Measurements from ENCODE around the gene PLEKHA5.
"Not testable (repeated sequence)": the region's sequence is repeated elsewhere in the genome, so short reads cannot be mapped to it uniquely, and the experiment has no call there.

Gene PLEKHA5

GRCh38 chr12:19203013-19203412 lies 73.5 kb downstream of the PLEKHA5 start:
- no peak for DNase-seq

- no peak for DNase-seq
These were observed 74.3 kb downstream of the PLEKHA5 start for GRCh38 chr12:19203539-19204506.

GRCh38 chr12:19205120-19205519 lies 75.6 kb downstream of the PLEKHA5 start:
- no peak for DNase-seq

- DNase-seq = no peak
These were observed 77.1 kb downstream of the PLEKHA5 start for GRCh38 chr12:19206493-19207077.

GRCh38 chr12:19208456-19208855 lies 78.9 kb downstream of the PLEKHA5 start:
- DNase-seq = no peak

GRCh38 chr12:19209661-19210060 lies 80.1 kb downstream of the PLEKHA5 start:
- no peak for DNase-seq

GRCh38 chr12:19211802-19212201 lies 82.3 kb downstream of the PLEKHA5 start:
- no peak for DNase-seq

GRCh38 chr12:19212245-19212644 lies 82.7 kb downstream of the PLEKHA5 start:
- DNase-seq = no peak

- no peak for DNase-seq
These were observed 84.5 kb downstream of the PLEKHA5 start for GRCh38 chr12:19214020-19214419.

GRCh38 chr12:19215115-19215514 lies 85.6 kb downstream of the PLEKHA5 start:
- DNase-seq = no peak

GRCh38 chr12:19217446-19217845 lies 87.9 kb downstream of the PLEKHA5 start:
- DNase-seq = no peak

- peak; percentile 55 for DNase-seq
These were observed 90.7 kb downstream of the PLEKHA5 start for GRCh38 chr12:19220205-19220604.

- peak; percentile 53 for DNase-seq
These were observed 91.4 kb downstream of the PLEKHA5 start for GRCh38 chr12:19220852-19221466.

- no peak for DNase-seq
These were observed 93.0 kb downstream of the PLEKHA5 start for GRCh38 chr12:19222558-19222957.

- peak; percentile 20 for DNase-seq
These were observed 93.5 kb downstream of the PLEKHA5 start for GRCh38 chr12:19223018-19223417.

GRCh38 chr12:19223695-19224094 lies 94.2 kb downstream of the PLEKHA5 start:
- peak; percentile 21 for DNase-seq

- DNase-seq = no peak
These were observed 95.2 kb downstream of the PLEKHA5 start for GRCh38 chr12:19224746-19225145.

GRCh38 chr12:19227190-19227879 lies 97.8 kb downstream of the PLEKHA5 start:
- DNase-seq = no peak

- DNase-seq = no peak
These were observed 98.3 kb downstream of the PLEKHA5 start for GRCh38 chr12:19227880-19228210.

- DNase-seq = not testable (repeated sequence)
These were observed 99.5 kb downstream of the PLEKHA5 start for GRCh38 chr12:19229021-19229420.

GRCh38 chr12:19230299-19230866 lies 100.8 kb downstream of the PLEKHA5 start:
- no peak for DNase-seq

GRCh38 chr12:19230896-19231295 lies 101.4 kb downstream of the PLEKHA5 start:
- DNase-seq = no peak

- DNase-seq = peak; percentile 14
These were observed 104.7 kb downstream of the PLEKHA5 start for GRCh38 chr12:19234171-19234704.
